HCT116 (cell line): ENCODE measurements around the gene RNF180. TPM values are rescaled to one million over a fixed set of nuclear protein-coding genes. Genes with fewer than 3 reads are reported as not detected.

ENCODE experiments used
- ATAC-seq: fragments of 200-7000 bp; cut with Tn5 transposase; 2 replicates; pipeline ENCODE4 v1.9.1; 2020; ENCODE audit warnings: mild to moderate bottlenecking, moderate library complexity
- Bru-seq: library from RNA; stranded (reverse); fragments of 400-500 nt; gene quantifications from one replicate; lab custom pipeline; 2021; lab: Mats Ljungman, UMichigan
- BruChase-seq, 2 experiments: library from RNA; stranded (reverse); fragments of 400-500 nt; gene quantifications; one replicate each; lab custom pipeline; 2021; lab: Mats Ljungman, UMichigan
- BruUV-seq: library from RNA; stranded (reverse); fragments of 400-500 nt; replicated peaks from 2 replicates; lab custom pipeline; 2021; lab: Mats Ljungman, UMichigan
- CTCF ChIA-PET: fragments of 300-600 bp; sonication (Branson Sonifier 250); formaldehyde crosslinking; loops from one replicate; lab custom pipeline; 2021; ENCODE audit warnings: antibody characterized with exemption; lab: Charles Lee
- POLR2A ChIA-PET: fragments of 300-600, 350-600 bp; sonication (Branson Sonifier 250); formaldehyde crosslinking; loops from one replicate; lab custom pipeline; 2021; ENCODE audit warnings: antibody characterized with exemption; lab: Charles Lee
- RAD21 ChIA-PET, 2 experiments: fragments of 300-600 bp; sonication (Branson Sonifier 250); formaldehyde crosslinking; loops; one replicate each; lab custom pipeline; 2023; ENCODE audit warnings: low total read pairs in 2 of 2; ENCODE audit not compliant: uncharacterized antibody in 2 of 2, unreplicated experiment in 2 of 2, low non-redundant PET in 1 of 2; lab: Charles Lee
- DNase-seq: peaks from one replicate; pipeline ENCODE4 v3.0.0-alpha.2; 2010; ENCODE audit warnings: low read depth, low spot score
- H2AFZ ChIP-seq: fragments of 200-600 bp; shearing (Covaris generic), sonication (generic); 2 replicates; pipeline ENCODE4 v1.6.1; 2017; ENCODE audit warnings: low read depth, mixed run types, mixed read lengths, antibody characterized with exemption, low read length; ENCODE audit not compliant: poor library complexity, severe bottlenecking
- H3K27ac ChIP-seq: 2 replicates; pipeline ENCODE4 v1.5.1; 2012; ENCODE audit warnings: low read depth, low read length
- H3K27me3 ChIP-seq: fragments of 200-600 bp; sonication (generic); 2 replicates; pipeline ENCODE4 v1.6.1; 2016; ENCODE audit warnings: mixed run types, low read length, mixed read lengths; ENCODE audit not compliant: insufficient read depth
- H3K36me3 ChIP-seq, 2 experiments: fragments of 200-500 bp in 1 of 2; fragments of 200-600 bp in 1 of 2; sonication (Bioruptor generic) in 1 of 2; sonication (generic) in 1 of 2; 2 replicates each; pipeline versions ENCODE4 v1.5.1 to v1.6.1; 2014 to 2016; ENCODE audit warnings: low read length in 2 of 2, inconsistent platforms in 1 of 2, mixed read lengths in 1 of 2, mixed run types in 1 of 2; ENCODE audit not compliant: insufficient read depth in 2 of 2, control insufficient read depth in 1 of 2
- H3K4me1 ChIP-seq, 2 experiments: fragments of 200-600 bp in 1 of 2; sonication (generic) in 1 of 2; 2 replicates each; pipeline versions ENCODE4 v1.5.1 to v1.6.1; 2012 to 2017; ENCODE audit warnings: low read length in 2 of 2, inconsistent platforms in 1 of 2, mild to moderate bottlenecking in 1 of 2, mixed read lengths in 1 of 2, mixed run types in 1 of 2, moderate library complexity in 1 of 2; ENCODE audit not compliant: insufficient read depth in 2 of 2, control insufficient read depth in 1 of 2
- H3K4me2 ChIP-seq: fragments of 200-600 bp; sonication (generic); 2 replicates; pipeline ENCODE4 v1.6.1; 2017; ENCODE audit warnings: mixed run types, low read length, mixed read lengths
- H3K4me3 ChIP-seq, 2 experiments: fragments of 200-600 bp in 1 of 2; sonication (generic) in 1 of 2; replicated peaks in 1 of 2; 2 replicates each; pipeline ENCODE4 v1.5.1; 2011 to 2016; ENCODE audit warnings: low read length in 2 of 2, control low read depth in 1 of 2, low read depth in 1 of 2, mild to moderate bottlenecking in 1 of 2, mixed read lengths in 1 of 2, mixed run types in 1 of 2
- H3K79me2 ChIP-seq: fragments of 200-600 bp; sonication (generic); 2 replicates; pipeline ENCODE4 v1.6.1; 2017; ENCODE audit warnings: mild to moderate bottlenecking, mixed run types, low read length, moderate library complexity, mixed read lengths; ENCODE audit not compliant: insufficient read depth
- H3K9ac ChIP-seq: fragments of 200-600 bp; sonication (generic); 2 replicates; pipeline ENCODE4 v1.6.1; 2016; ENCODE audit warnings: low read length, mixed read lengths
- H3K9me2 ChIP-seq: fragments of 200-600 bp; sonication (generic), shearing (Covaris generic); 2 replicates; pipeline ENCODE4 v1.6.1; 2017; ENCODE audit warnings: mixed run types, mild to moderate bottlenecking, moderate library complexity; ENCODE audit not compliant: insufficient read depth
- H3K9me3 ChIP-seq, 2 experiments: fragments of 200-500 bp in 1 of 2; fragments of 200-600 bp in 1 of 2; sonication (Bioruptor generic) in 1 of 2; sonication (generic) in 1 of 2; 2 replicates each; pipeline ENCODE4 v1.6.1; 2014 to 2017; ENCODE audit warnings: low read length in 2 of 2, mixed read lengths in 2 of 2, inconsistent platforms in 1 of 2, low read depth in 1 of 2, mild to moderate bottlenecking in 1 of 2, mixed run types in 1 of 2, moderate library complexity in 1 of 2; ENCODE audit not compliant: control insufficient read depth in 1 of 2, insufficient read depth in 1 of 2
- H4K20me1 ChIP-seq: fragments of 200-600 bp; sonication (generic), shearing (Covaris generic); 2 replicates; pipeline ENCODE4 v1.6.1; 2017; ENCODE audit warnings: mixed run types, mild to moderate bottlenecking, moderate library complexity; ENCODE audit not compliant: insufficient read depth
- EZH2 ChIP-seq: fragments of 200-600 bp; sonication (generic); IDR thresholded peaks from 2 replicates; pipeline ENCODE4 v1.6.1; 2017; ENCODE audit warnings: antibody characterized with exemption, mixed run types
- POLR2A ChIP-seq: IDR thresholded peaks from 2 replicates; pipeline ENCODE4 v1.7.0; 2011; ENCODE audit warnings: borderline replicate concordance; ENCODE audit not compliant: insufficient read depth, insufficient read length; ENCODE audit errors: extremely low read depth
- POLR2AphosphoS5 ChIP-seq: IDR thresholded peaks from 2 replicates; pipeline ENCODE4 v1.6.1; 2011; ENCODE audit warnings: mild to moderate bottlenecking, low read depth, low read length, moderate library complexity
- intact Hi-C: fragments of 100-400 bp; cut with micrococcal nuclease; formaldehyde crosslinking; loops from 2 replicates; pipeline ENCODE4 v1.10.0; 2022
- long read RNA-seq: library from polyadenylated mRNA; unstranded; transcript quantifications from one replicate; pipeline ENCODE4 v2.0.0, GENCODE V29; 2021; ENCODE audit not compliant: unreplicated experiment
- polyA plus RNA-seq: library from polyadenylated mRNA; unstranded; fragments of >200 nt; gene quantifications from 2 replicates; pipeline ENCODE4 v1.2.1, GENCODE V29; 2012; ENCODE audit warnings: missing spikeins
- total RNA-seq: library from RNA; stranded (reverse); gene quantifications from one replicate; pipeline ENCODE4 v1.2.1, GENCODE V29; 2021; ENCODE audit not compliant: unreplicated experiment
- TF ChIP-seq, protein P1 (sequence below): IDR thresholded peaks from 2 replicates; pipeline ENCODE4 v1.6.1; 2012

The RNF180 gene, protein sequence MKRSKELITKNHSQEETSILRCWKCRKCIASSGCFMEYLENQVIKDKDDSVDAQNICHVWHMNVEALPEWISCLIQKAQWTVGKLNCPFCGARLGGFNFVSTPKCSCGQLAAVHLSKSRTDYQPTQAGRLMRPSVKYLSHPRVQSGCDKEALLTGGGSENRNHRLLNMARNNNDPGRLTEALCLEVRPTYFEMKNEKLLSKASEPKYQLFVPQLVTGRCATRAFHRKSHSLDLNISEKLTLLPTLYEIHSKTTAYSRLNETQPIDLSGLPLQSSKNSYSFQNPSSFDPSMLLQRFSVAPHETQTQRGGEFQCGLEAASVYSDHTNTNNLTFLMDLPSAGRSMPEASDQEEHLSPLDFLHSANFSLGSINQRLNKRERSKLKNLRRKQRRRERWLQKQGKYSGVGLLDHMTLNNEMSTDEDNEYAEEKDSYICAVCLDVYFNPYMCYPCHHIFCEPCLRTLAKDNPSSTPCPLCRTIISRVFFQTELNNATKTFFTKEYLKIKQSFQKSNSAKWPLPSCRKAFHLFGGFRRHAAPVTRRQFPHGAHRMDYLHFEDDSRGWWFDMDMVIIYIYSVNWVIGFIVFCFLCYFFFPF
- total RNA-seq (not detected), Bru-seq, nascent RNA (percentile 0 among the genes with signal in this experiment), BruChase-seq, experiment 1, labeled RNA remaining after a 6-hour chase (percentile 3 among the genes with signal in this experiment), BruChase-seq, experiment 2, labeled RNA remaining after a 2-hour chase (percentile 2 among the genes with signal in this experiment)
- polyA plus RNA-seq: not detected in 2 replicates
- long read RNA-seq: 0 reads

- ChIA-PET CTCF (no interaction called here), POLR2A (no interaction called here)
- H3K27ac ChIP-seq: no peak within 1 kb of the TSS
- TF ChIP-seq EZH2 (no peak), POLR2AphosphoS5 (no peak)
- TF ChIP-seq, all 23 proteins: peak for 0
- no peak for ATAC-seq
- Histone ChIP-seq H3K9me3 (0 out of 4 replicates have a peak, but pooled peaks cover 0 to 2% of the 10 kb centered on the region in 2 experiments), H4K20me1 (no peaks in the 10 kb centered on the region), H3K79me2 (no peaks in the 10 kb centered on the region), H3K27me3 (no peaks in the 10 kb centered on the region), H2AFZ (no peak within 1 kb of the TSS), H3K36me3 (no peaks in the 10 kb centered on the region), H3K9ac (no peak within 1 kb of the TSS), H3K9me2 (no peaks in the 10 kb centered on the region), H3K4me1 (no peaks in the 10 kb centered on the region), H3K4me3 (no peak within 1 kb of the TSS), H3K4me2 (no peak within 1 kb of the TSS)
- no TSS peak for BruUV-seq
- intact Hi-C loops: no loop called here
- RAD21 ChIA-PET: no interaction called here
- no peak for DNase-seq
Observed at GRCh38 chr5:64165500-64166200, at the start of gene RNF180. Gene RNF180, plus strand, starts transcription at chr5:64165843. Its CDS starts 34,965 bp downstream, at chr5:64200808.

DNA sequence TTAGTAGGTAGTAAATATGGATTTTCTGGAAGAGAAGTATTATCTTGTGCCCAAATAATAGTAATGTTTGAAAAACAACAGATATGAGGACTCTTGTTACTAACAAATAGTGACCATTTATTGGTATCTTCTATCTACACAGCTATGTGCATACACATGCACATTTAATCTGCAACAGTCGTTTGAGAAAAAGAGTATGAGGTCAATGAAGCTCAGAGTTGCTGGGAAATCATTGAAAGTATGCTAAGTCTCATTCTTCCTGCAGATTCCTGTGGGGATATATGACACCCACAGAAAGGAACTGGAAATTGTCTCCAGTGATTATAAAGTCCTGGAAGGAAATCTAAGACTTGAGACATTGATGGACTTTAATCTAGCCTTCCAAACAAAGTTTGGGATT, 40.1 kb upstream of the RNF180 start:
- no peak overlapping the region for H2AFZ ChIP-seq
- intact Hi-C loops: no loop called here
- CTCF ChIA-PET: no interaction called here
- H4K20me1 ChIP-seq: no peaks in the 10 kb centered on the region
- H3K9me3 ChIP-seq: peaks cover 0 to 20% of the 10 kb centered on the region in 2 experiments; a peak in 2 of 4 replicates
- no peaks in the 10 kb centered on the region for H3K36me3 ChIP-seq
- DNase-seq: no peak
- no peak for TF ChIP-seq POLR2A
- TF ChIP-seq, protein P1, sequence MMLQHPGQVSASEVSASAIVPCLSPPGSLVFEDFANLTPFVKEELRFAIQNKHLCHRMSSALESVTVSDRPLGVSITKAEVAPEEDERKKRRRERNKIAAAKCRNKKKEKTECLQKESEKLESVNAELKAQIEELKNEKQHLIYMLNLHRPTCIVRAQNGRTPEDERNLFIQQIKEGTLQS: no peak
- TF ChIP-seq, all 23 proteins: peak for 0
- ChIA-PET RAD21 (no interaction called here), POLR2A (no interaction called here)
- ATAC-seq: no peak
- H3K27me3 ChIP-seq: no peaks in the 10 kb centered on the region
- H3K79me2 ChIP-seq: no peaks in the 10 kb centered on the region
- no peak overlapping the region for H3K4me2 ChIP-seq
- H3K4me3 ChIP-seq: no peak overlapping the region
- no peak overlapping the region for H3K9ac ChIP-seq
- no peak overlapping the region for H3K27ac ChIP-seq
- no peaks in the 10 kb centered on the region for H3K4me1 ChIP-seq
- H3K9me2 ChIP-seq: no peaks in the 10 kb centered on the region
- BruUV-seq: no TSS peak
